ENCODE measurements around the gene RING1.

GRCh38 chr6:33192105-33192646, 16.1 kb upstream of the RING1 start, which contains the start of gene COL11A2:
- TF ChIP-seq EZH2phosphoT487 (IDR thresholded peaks at IDR 0.05; ENCODE audit: low read length) = no peak
- no peak for TF ChIP-seq EZH2 (optimal IDR thresholded peaks at IDR 0.05; ENCODE audit: low read depth, low read length)
- TF ChIP-seq, protein P1, sequence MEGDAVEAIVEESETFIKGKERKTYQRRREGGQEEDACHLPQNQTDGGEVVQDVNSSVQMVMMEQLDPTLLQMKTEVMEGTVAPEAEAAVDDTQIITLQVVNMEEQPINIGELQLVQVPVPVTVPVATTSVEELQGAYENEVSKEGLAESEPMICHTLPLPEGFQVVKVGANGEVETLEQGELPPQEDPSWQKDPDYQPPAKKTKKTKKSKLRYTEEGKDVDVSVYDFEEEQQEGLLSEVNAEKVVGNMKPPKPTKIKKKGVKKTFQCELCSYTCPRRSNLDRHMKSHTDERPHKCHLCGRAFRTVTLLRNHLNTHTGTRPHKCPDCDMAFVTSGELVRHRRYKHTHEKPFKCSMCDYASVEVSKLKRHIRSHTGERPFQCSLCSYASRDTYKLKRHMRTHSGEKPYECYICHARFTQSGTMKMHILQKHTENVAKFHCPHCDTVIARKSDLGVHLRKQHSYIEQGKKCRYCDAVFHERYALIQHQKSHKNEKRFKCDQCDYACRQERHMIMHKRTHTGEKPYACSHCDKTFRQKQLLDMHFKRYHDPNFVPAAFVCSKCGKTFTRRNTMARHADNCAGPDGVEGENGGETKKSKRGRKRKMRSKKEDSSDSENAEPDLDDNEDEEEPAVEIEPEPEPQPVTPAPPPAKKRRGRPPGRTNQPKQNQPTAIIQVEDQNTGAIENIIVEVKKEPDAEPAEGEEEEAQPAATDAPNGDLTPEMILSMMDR (IDR thresholded peaks at IDR 0.05; ENCODE audit: low read length) = no peak
